Measurements from ENCODE around the gene FXR2.

The FXR2 gene

GRCh38 chr17:7544911-7545310 is 69.8 kb downstream of the FXR2 start:
- DNase-seq: no peak

Data from stimulated activated CD8-positive, alpha-beta memory T cell treated with anti-CD3 and anti-CD28 coated beads, Interleukin-4, amount 100 ng/mL, for 48 hours (primary cell).